Liver (tissue), 9 donors: ENCODE measurements around the gene STK4. TPM values are rescaled to one million over a fixed set of nuclear protein-coding genes. Genes with fewer than 3 reads are reported as not detected.

Experiments used
- DNase-seq: peaks from one replicate; pipeline ENCODE4 v3.0.0-alpha.2; 2017; ENCODE audit warnings: low spot score
- H3K27ac ChIP-seq, 2 donors: one replicate each; pipeline ENCODE4 v1.7.0; 2013; ENCODE audit warnings: inconsistent platforms in 2 of 2, low read length in 2 of 2, control low read depth in 1 of 2, low read depth in 1 of 2, mild to moderate bottlenecking in 1 of 2
- H3K27me3 ChIP-seq, 4 donors: one replicate each; pipeline versions ENCODE4 v1.6.1 to v1.7.0; 2013; ENCODE audit warnings: low read length in 3 of 4, inconsistent platforms in 1 of 4, mild to moderate bottlenecking in 1 of 4, moderate library complexity in 1 of 4; ENCODE audit not compliant: control insufficient read depth in 4 of 4, insufficient read depth in 4 of 4
- H3K36me3 ChIP-seq, 4 donors: one replicate each; pipeline versions ENCODE4 v1.6.1 to v1.7.0; 2013; ENCODE audit warnings: low read length in 3 of 4, mild to moderate bottlenecking in 3 of 4, low read depth in 1 of 4, moderate library complexity in 1 of 4; ENCODE audit not compliant: control insufficient read depth in 4 of 4, insufficient read depth in 3 of 4
- H3K4me1 ChIP-seq, 4 donors: one replicate each; pipeline versions ENCODE4 v1.6.1 to v1.7.0; 2013; ENCODE audit warnings: low read length in 3 of 4, mild to moderate bottlenecking in 3 of 4, moderate library complexity in 1 of 4; ENCODE audit not compliant: control insufficient read depth in 4 of 4, insufficient read depth in 4 of 4
- H3K4me3 ChIP-seq, 3 donors: one replicate each; pipeline versions ENCODE4 v1.6.1 to v1.7.0; 2013; ENCODE audit warnings: low read length in 3 of 3, control low read depth in 1 of 3, low read depth in 1 of 3, mild to moderate bottlenecking in 1 of 3
- H3K9ac ChIP-seq, 2 donors: one replicate each; pipeline ENCODE4 v1.7.0; 2013; ENCODE audit warnings: low read length in 2 of 2, mild to moderate bottlenecking in 2 of 2, moderate library complexity in 2 of 2, control low read depth in 1 of 2, low read depth in 1 of 2
- H3K9me3 ChIP-seq, 4 donors: one replicate each; pipeline versions ENCODE4 v1.6.1 to v1.7.0; 2013; ENCODE audit warnings: low read length in 3 of 4; ENCODE audit not compliant: control insufficient read depth in 4 of 4
- ATF3 ChIP-seq: IDR thresholded peaks from 2 replicates; pipeline ENCODE4 v1.6.1; 2016; ENCODE audit warnings: antibody characterized with exemption
- CTCF ChIP-seq: fragments of 150-350 bp; IDR thresholded peaks from 2 replicates; pipeline ENCODE4 v1.5.1; 2017; ENCODE audit warnings: improper control_type of control experiment, low read depth, low read length; ENCODE audit not compliant: missing input control
- EGR1 ChIP-seq, 2 donors: IDR thresholded peaks; 2 replicates each; pipeline ENCODE4 v1.6.1; 2016 to 2018; ENCODE audit warnings: antibody characterized with exemption in 2 of 2, low read depth in 2 of 2
- FOXA1 ChIP-seq: IDR thresholded peaks from 2 replicates; pipeline ENCODE4 v1.6.1; 2016; ENCODE audit warnings: antibody characterized with exemption
- HNF4A ChIP-seq, 2 donors: conservative IDR thresholded peaks; 2 replicates each; pipeline ENCODE4 v1.6.1; 2016; ENCODE audit warnings: antibody characterized with exemption in 2 of 2, mild to moderate bottlenecking in 2 of 2
- MAX ChIP-seq: IDR thresholded peaks from 2 replicates; pipeline ENCODE4 v1.6.1; 2016; ENCODE audit warnings: antibody characterized with exemption
- REST ChIP-seq: IDR thresholded peaks from 2 replicates; pipeline ENCODE4 v1.6.1; 2016; ENCODE audit warnings: antibody characterized with exemption, mild to moderate bottlenecking
- RXRA ChIP-seq, 2 donors: IDR thresholded peaks; 2 replicates each; pipeline ENCODE4 v1.6.1; 2017 to 2018; ENCODE audit warnings: antibody characterized with exemption in 2 of 2, mild to moderate bottlenecking in 1 of 2
- SP1 ChIP-seq: IDR thresholded peaks from 2 replicates; pipeline ENCODE4 v1.6.1; 2018; ENCODE audit warnings: antibody characterized with exemption, mild to moderate bottlenecking
- TAF1 ChIP-seq: conservative IDR thresholded peaks from 2 replicates; pipeline ENCODE4 v1.6.1; 2016; ENCODE audit warnings: antibody characterized with exemption, mild to moderate bottlenecking
- ZBTB33 ChIP-seq: IDR thresholded peaks from 2 replicates; pipeline ENCODE4 v1.6.1; 2016; ENCODE audit warnings: antibody characterized with exemption
- WGBS: extraction: QIAGEN DNeasy Blood & Tissue Kit; methylation state at CpG from one replicate; pipeline ENCODE4 v1.1.7; 2013; 5-methylcytosine and 5-hydroxymethylcytosine counted together
- polyA plus RNA-seq, 2 donors: library from polyadenylated mRNA; stranded (reverse) in 1 of 2; unstranded in 1 of 2; fragments of 200-250 nt in 1 of 2; fragments of >200 nt in 1 of 2; fragmentation: Nextera tagmentation in 1 of 2; extraction: Ambion mirVana in 1 of 2; gene quantifications; one replicate each; pipeline versions ENCODE4 v1.2.1 to v1.2.3, GENCODE V29; 2013 to 2015
- total RNA-seq, 2 donors: library from RNA; depleted of rRNA; stranded (reverse); fragments of >200 nt; gene quantifications; one replicate each; pipeline ENCODE4 v1.2.3, GENCODE V29; 2014
- donor health status: healthy.
- donor health status: healthy.
- donor health status: healthy.
- donor health status: healthy.
- donor health status: healthy.

STK4 gene
- total and polyA plus RNA-seq, 4 donors = 3.7 to 20.8 (median 13.9) TPM

- Histone ChIP-seq H3K4me1 (no peaks in the 10 kb centered on the region), H3K9ac (no peak overlapping the region), H3K9me3 (no peaks in the 10 kb centered on the region), H3K4me3 (no peak overlapping the region), H3K27ac (no peak overlapping the region), H3K36me3 (no peaks in the 10 kb centered on the region), H3K27me3 (peaks cover 0 to 4% (median 0%) of the 10 kb centered on the region in 4 donors)
- TF ChIP-seq RXRA (IDR thresholded peaks at IDR 0.05) (no peak), ZBTB33 (no peak), ATF3 (no peak), FOXA1 (no peak), EGR1 (IDR thresholded peaks at IDR 0.05; ENCODE audit: low read depth in 2 of 2) (no peak), HNF4A (conservative IDR thresholded peaks at IDR 0.05) (no peak), SP1 (no peak), REST (no peak), MAX (no peak), CTCF (no peak)
- no peak for DNase-seq
- WGBS = 61% methylated on average over 4 of the region's 4 CpGs
Observed at GRCh38 chr20:45117581-45117980, 151.3 kb downstream of the STK4 start.

GRCh38 chr20:45118028-45118427, 151.7 kb downstream of the STK4 start:
- H3K4me1 ChIP-seq = no peaks in the 10 kb centered on the region
- H3K27me3 ChIP-seq = peaks cover 0 to 6% (median 0%) of the 10 kb centered on the region in 4 donors
- WGBS = 79% methylated on average over 2 of the region's 2 CpGs
- no peak overlapping the region for H3K27ac ChIP-seq
- H3K9ac ChIP-seq = no peak overlapping the region
- DNase-seq = no peak
- H3K4me3 ChIP-seq = no peak overlapping the region
- H3K36me3 ChIP-seq = no peaks in the 10 kb centered on the region
- H3K9me3 ChIP-seq = no peaks in the 10 kb centered on the region
- TF ChIP-seq FOXA1 (no peak), TAF1 (no peak), RXRA (IDR thresholded peaks at IDR 0.05) (no peak)
